Effector memory CD4-positive, alpha-beta T cell (primary cell): Measurements from ENCODE around the gene ALPG.
"Not testable (repeated sequence)": the region's sequence is repeated elsewhere in the genome, so short reads cannot be mapped to it uniquely, and the experiment has no call there.

Experiments
- DNase-seq, 3 donors: peaks; one replicate each; pipeline ENCODE4 v3.0.0-alpha.2; 2020
- H3K27ac ChIP-seq: 2 replicates; pipeline ENCODE4 v1.7.0; 2013; ENCODE audit warnings: mild to moderate bottlenecking, low read length, moderate library complexity; ENCODE audit not compliant: insufficient read depth, poor library complexity, severe bottlenecking
- H3K27me3 ChIP-seq: replicated peaks from 2 replicates; pipeline ENCODE4 v1.7.0; 2013; ENCODE audit warnings: mild to moderate bottlenecking, low read length; ENCODE audit not compliant: insufficient read depth, control insufficient read depth, poor library complexity, severe bottlenecking
- H3K36me3 ChIP-seq: 2 replicates; pipeline ENCODE4 v1.7.0; 2013; ENCODE audit warnings: mild to moderate bottlenecking, low read length, moderate library complexity; ENCODE audit not compliant: control insufficient read depth, insufficient read depth
- H3K4me1 ChIP-seq: 2 replicates; pipeline ENCODE4 v1.7.0; 2013; ENCODE audit warnings: low read length, mild to moderate bottlenecking; ENCODE audit not compliant: control insufficient read depth, insufficient read depth, poor library complexity, severe bottlenecking
- H3K4me3 ChIP-seq: 2 replicates; pipeline ENCODE4 v1.7.0; 2013; ENCODE audit warnings: low read length, low read depth, mild to moderate bottlenecking; ENCODE audit not compliant: insufficient read depth, poor library complexity, severe bottlenecking
- H3K9me3 ChIP-seq: 2 replicates; pipeline ENCODE4 v1.7.0; 2013; ENCODE audit warnings: mild to moderate bottlenecking, low read length, moderate library complexity; ENCODE audit not compliant: control insufficient read depth

ALPG gene

GRCh38 chr2:232385660-232386489, 20.8 kb upstream of the ALPG start:
- Histone ChIP-seq H3K9me3 (no peaks in the 10 kb centered on the region), H3K4me3 (no peak overlapping the region), H3K27ac (no peak overlapping the region), H3K36me3 (no peaks in the 10 kb centered on the region), H3K4me1 (no peaks in the 10 kb centered on the region), H3K27me3 (peaks cover 5% of the 10 kb centered on the region)
- no peak for DNase-seq

- DNase-seq, result no peak
- Histone ChIP-seq H3K9me3 (no peaks in the 10 kb centered on the region), H3K27me3 (peaks cover 5% of the 10 kb centered on the region), H3K4me3 (no peak overlapping the region), H3K36me3 (no peaks in the 10 kb centered on the region), H3K4me1 (no peaks in the 10 kb centered on the region), H3K27ac (no peak overlapping the region)
Measured at GRCh38 chr2:232386490-232386739, 20.2 kb upstream of the ALPG start.

GRCh38 chr2:232386740-232387450, 19.7 kb upstream of the ALPG start:
- Histone ChIP-seq H3K27ac (no peak overlapping the region), H3K9me3 (no peaks in the 10 kb centered on the region), H3K36me3 (no peaks in the 10 kb centered on the region), H3K27me3 (peaks cover 5% of the 10 kb centered on the region), H3K4me3 (no peak overlapping the region), H3K4me1 (no peaks in the 10 kb centered on the region)
- DNase-seq, result no peak

GRCh38 chr2:232387451-232388171, 19.0 kb upstream of the ALPG start:
- Histone ChIP-seq H3K27me3 (peaks cover 5% of the 10 kb centered on the region), H3K4me1 (no peaks in the 10 kb centered on the region), H3K27ac (no peak overlapping the region), H3K36me3 (no peaks in the 10 kb centered on the region), H3K4me3 (no peak overlapping the region), H3K9me3 (no peaks in the 10 kb centered on the region)
- DNase-seq, result no peak

GRCh38 chr2:232388324-232388891, 18.2 kb upstream of the ALPG start:
- H3K4me1 ChIP-seq, result no peaks in the 10 kb centered on the region
- H3K36me3 ChIP-seq, result no peaks in the 10 kb centered on the region
- no peak overlapping the region for H3K4me3 ChIP-seq
- DNase-seq, result no peak
- H3K27me3 ChIP-seq, result peaks cover 3% of the 10 kb centered on the region
- no peak overlapping the region for H3K27ac ChIP-seq
- no peaks in the 10 kb centered on the region for H3K9me3 ChIP-seq

GRCh38 chr2:232389327-232389726, 17.3 kb upstream of the ALPG start:
- Histone ChIP-seq H3K27me3 (peaks cover 3% of the 10 kb centered on the region), H3K27ac (no peak overlapping the region), H3K9me3 (no peaks in the 10 kb centered on the region), H3K4me3 (no peak overlapping the region), H3K36me3 (no peaks in the 10 kb centered on the region), H3K4me1 (no peaks in the 10 kb centered on the region)
- no peak for DNase-seq

GRCh38 chr2:232390661-232391060, 16.0 kb upstream of the ALPG start:
- Histone ChIP-seq H3K27me3 (peaks cover 3% of the 10 kb centered on the region), H3K4me3 (no peak overlapping the region)

GRCh38 chr2:232393556-232393955, 13.1 kb upstream of the ALPG start:
- no peak overlapping the region for H3K27ac ChIP-seq
- DNase-seq, result no peak
- H3K4me3 ChIP-seq, result no peak overlapping the region
- peaks cover 3% of the 10 kb centered on the region for H3K27me3 ChIP-seq
- H3K4me1 ChIP-seq, result no peaks in the 10 kb centered on the region
- no peaks in the 10 kb centered on the region for H3K36me3 ChIP-seq
- H3K9me3 ChIP-seq, result no peaks in the 10 kb centered on the region

More at GRCh38 chr2:232390661-232391060, 16.0 kb upstream of the ALPG start:
- Histone ChIP-seq H3K4me1 (no peaks in the 10 kb centered on the region), H3K27ac (no peak overlapping the region), H3K36me3 (no peaks in the 10 kb centered on the region), H3K9me3 (no peaks in the 10 kb centered on the region)
- no peak for DNase-seq

GRCh38 chr2:232394431-232394830, 12.2 kb upstream of the ALPG start:
- not testable (repeated sequence) for H3K9me3 ChIP-seq, H3K36me3 ChIP-seq, H3K27me3 ChIP-seq, H3K4me1 ChIP-seq, H3K27ac ChIP-seq, H3K4me3 ChIP-seq, DNase-seq

- Histone ChIP-seq H3K27ac (no peak overlapping the region), H3K4me1 (no peaks in the 10 kb centered on the region), H3K4me3 (no peak overlapping the region), H3K36me3 (no peaks in the 10 kb centered on the region), H3K27me3 (peaks cover 2% of the 10 kb centered on the region), H3K9me3 (no peaks in the 10 kb centered on the region)
- no peak for DNase-seq
Measured at GRCh38 chr2:232395586-232395985, 11.1 kb upstream of the ALPG start.
